Measurements from ENCODE around the gene MARCHF2. TPM values are rescaled to one million over a fixed set of nuclear protein-coding genes. Genes with fewer than 3 reads are reported as not detected.

The MARCHF2 gene
- total RNA-seq, 2 experiments from 2014 or later = 9.1 to 10.1 TPM

- H3K27me3 Mint-ChIP-seq = no peaks in the 10 kb centered on the region
- ChIA-PET POLR2A (interaction anchor here (0.7 to 1.3 kb wide), 6 partner anchors 8 to 69 kb away, joined by 3 to 9 read pairs (median 4); partner anchors contain the start of genes MARCHF2 and ZNF414), CTCF (interaction anchor here (1.0 to 2.5 kb wide), 5 partner anchors 12 to 135 kb away, joined by 4 to 11 read pairs (median 4); no protein-coding TSS in a partner anchor)
- peaks cover 30% of the 10 kb centered on the region for H3K36me3 Mint-ChIP-seq (ENCODE audit: low read depth)
- DNase-seq = peak; percentile 100
- peaks cover 39% of the 10 kb centered on the region for H3K4me1 Mint-ChIP-seq
- intact Hi-C loops (cut with DNase I, micrococcal nuclease) = loop anchor here (1.0 to 5.0 kb wide), 9 partner anchors 32 to 124 kb away; partner anchors contain the start of genes MARCHF2 (in 2 of the 2), RAB11B (in 2 of the 2), NDUFA7 (in 1 of the 2) and RPS28 (in 1 of the 2)
- H3K27ac Mint-ChIP-seq = peak within 1 kb of the TSS; percentile 97
- peak; percentile 93 for ATAC-seq
- no peaks in the 10 kb centered on the region for H3K9me3 Mint-ChIP-seq (ENCODE audit: low read depth)
- H3K4me3 Mint-ChIP-seq = peak within 1 kb of the TSS; percentile 94
Observed at GRCh38 chr19:8444677-8445487, 31.8 kb downstream of the MARCHF2 start, which contains the start of gene HNRNPM. TSS of gene HNRNPM (plus strand) at chr19:8444975. CDS start at chr19:8444999, 24 bp downstream.

- H3K4me3 Mint-ChIP-seq = peak overlapping the region; percentile 94
- CTCF ChIA-PET = interaction anchor here (1.5 to 2.5 kb wide), 4 partner anchors 11 to 134 kb away, joined by 6 to 12 read pairs (median 8); partner anchors contain the start of genes MARCHF2 and ZNF414
- peak overlapping the region; percentile 92 for H3K27ac Mint-ChIP-seq
- H3K36me3 Mint-ChIP-seq (ENCODE audit: low read depth) = peaks cover 34% of the 10 kb centered on the region
- intact Hi-C loops (cut with DNase I, micrococcal nuclease) = loop anchor here (2.0 to 5.0 kb wide), 4 partner anchors 33 to 67 kb away; partner anchors contain the start of gene MARCHF2 (in 1 of the 2)
- POLR2A ChIA-PET = interaction anchor here (0.6 kb wide), 1 partner anchor 66 kb away, joined by 3 read pairs; no protein-coding TSS in a partner anchor
- peak; percentile 59 for DNase-seq
- no peaks in the 10 kb centered on the region for H3K27me3 Mint-ChIP-seq
- no peaks in the 10 kb centered on the region for H3K9me3 Mint-ChIP-seq (ENCODE audit: low read depth)
- ATAC-seq = peak; percentile 1
- peaks cover 42% of the 10 kb centered on the region for H3K4me1 Mint-ChIP-seq
Observed at GRCh38 chr19:8445488-8446001, 32.4 kb downstream of the MARCHF2 start.

GRCh38 chr19:8446061-8446709 is 33.1 kb downstream of the MARCHF2 start:
- peak overlapping the region; percentile 94 for H3K4me3 Mint-ChIP-seq
- no peaks in the 10 kb centered on the region for H3K9me3 Mint-ChIP-seq (ENCODE audit: low read depth)
- intact Hi-C loops (cut with DNase I, micrococcal nuclease) = loop anchor here in 1 of 2 experiments (5.0 kb wide), 2 partner anchors 34 to 36 kb away; partner anchors contain the start of gene MARCHF2
- no peak for ATAC-seq
- ChIA-PET CTCF (interaction anchor here (0.7 to 2.5 kb wide), 6 partner anchors 10 to 133 kb away, joined by 3 to 12 read pairs (median 6); partner anchors contain the start of genes MARCHF2 and ZNF414), POLR2A (interaction anchor here (0.6 kb wide), 1 partner anchor 66 kb away, joined by 3 read pairs; no protein-coding TSS in a partner anchor)
- no peak for DNase-seq
- H3K27me3 Mint-ChIP-seq = no peaks in the 10 kb centered on the region
- H3K27ac Mint-ChIP-seq = peak overlapping the region; percentile 92
- H3K36me3 Mint-ChIP-seq (ENCODE audit: low read depth) = peaks cover 36% of the 10 kb centered on the region
- H3K4me1 Mint-ChIP-seq = peaks cover 48% of the 10 kb centered on the region

GRCh38 chr19:8449830-8450229 is 36.7 kb downstream of the MARCHF2 start:
- Mint-ChIP-seq H3K27ac (peak overlapping the region; percentile 6), H3K27me3 (no peaks in the 10 kb centered on the region), H3K36me3 (ENCODE audit: low read depth) (peaks cover 48% of the 10 kb centered on the region), H3K4me1 (peaks cover 79% of the 10 kb centered on the region), H3K4me3 (no peak overlapping the region), H3K9me3 (ENCODE audit: low read depth) (no peaks in the 10 kb centered on the region)
- intact Hi-C loops (cut with DNase I, micrococcal nuclease) = loop anchor here in 1 of 2 experiments (5.0 kb wide), 2 partner anchors 32 to 38 kb away; partner anchors contain the start of gene MARCHF2
- POLR2A ChIA-PET = interaction anchor here (0.7 to 1.4 kb wide), 5 partner anchors 8 to 702 kb away, joined by 3 to 4 read pairs (median 4); partner anchors contain the start of gene ZNF414
- DNase-seq = no peak
- CTCF ChIA-PET = interaction anchor here (1.4 to 2.4 kb wide), 3 partner anchors 30 to 128 kb away, joined by 3 to 10 read pairs (median 5); partner anchors contain the start of gene MYO1F
- ATAC-seq = no peak

GRCh38 chr19:8451377-8451776 is 38.3 kb downstream of the MARCHF2 start:
- ATAC-seq (no peak), DNase-seq (no peak)
- POLR2A ChIA-PET = interaction anchor here (0.6 kb wide), 1 partner anchor 54 kb away, joined by 3 read pairs; no protein-coding TSS in a partner anchor
- peaks cover 51% of the 10 kb centered on the region for H3K36me3 Mint-ChIP-seq (ENCODE audit: low read depth)
- peak overlapping the region; percentile 43 for H3K27ac Mint-ChIP-seq
- CTCF ChIA-PET = interaction anchor here (1.2 to 2.4 kb wide), 2 partner anchors 97 to 127 kb away, joined by 3 to 10 read pairs; partner anchors contain the start of gene MYO1F
- intact Hi-C loops (cut with DNase I, micrococcal nuclease) = no loop called here
- H3K4me1 Mint-ChIP-seq = peaks cover 87% of the 10 kb centered on the region
- H3K27me3 Mint-ChIP-seq = no peaks in the 10 kb centered on the region
- H3K9me3 Mint-ChIP-seq (ENCODE audit: low read depth) = no peaks in the 10 kb centered on the region
- no peak overlapping the region for H3K4me3 Mint-ChIP-seq

GRCh38 chr19:8451885-8452284 is 38.8 kb downstream of the MARCHF2 start:
- H3K4me3 Mint-ChIP-seq = no peak overlapping the region
- no peaks in the 10 kb centered on the region for H3K9me3 Mint-ChIP-seq (ENCODE audit: low read depth)
- no peaks in the 10 kb centered on the region for H3K27me3 Mint-ChIP-seq
- DNase-seq = no peak
- ChIA-PET POLR2A (interaction anchor here (0.6 kb wide), 1 partner anchor 54 kb away, joined by 3 read pairs; no protein-coding TSS in a partner anchor), CTCF (interaction anchor here (0.6 to 2.4 kb wide), 4 partner anchors 97 to 794 kb away, joined by 3 to 10 read pairs (median 3); partner anchors contain the start of gene MYO1F)
- H3K27ac Mint-ChIP-seq = peak overlapping the region; percentile 43
- intact Hi-C loops (cut with DNase I, micrococcal nuclease) = no loop called here
- H3K4me1 Mint-ChIP-seq = peaks cover 87% of the 10 kb centered on the region
- peak; percentile 59 for ATAC-seq
- peaks cover 52% of the 10 kb centered on the region for H3K36me3 Mint-ChIP-seq (ENCODE audit: low read depth)

GRCh38 chr19:8452446-8453123 is 39.5 kb downstream of the MARCHF2 start:
- Mint-ChIP-seq H3K9me3 (ENCODE audit: low read depth) (no peaks in the 10 kb centered on the region), H3K27me3 (no peaks in the 10 kb centered on the region), H3K36me3 (ENCODE audit: low read depth) (peaks cover 50% of the 10 kb centered on the region), H3K4me1 (peaks cover 87% of the 10 kb centered on the region), H3K27ac (no peak overlapping the region), H3K4me3 (no peak overlapping the region)
- ATAC-seq (no peak), DNase-seq (no peak)
- intact Hi-C loops (cut with DNase I, micrococcal nuclease) = no loop called here
- POLR2A ChIA-PET = interaction anchor here (0.8 kb wide), 1 partner anchor 8 kb away, joined by 5 read pairs; the partner anchor contains the start of gene HNRNPM
- CTCF ChIA-PET = interaction anchor here (0.6 to 0.9 kb wide), 3 partner anchors 42 to 795 kb away, joined by 3 read pairs; no protein-coding TSS in a partner anchor

GRCh38 chr19:8453616-8454015 is 40.5 kb downstream of the MARCHF2 start:
- POLR2A ChIA-PET = interaction anchor here (0.8 kb wide), 1 partner anchor 9 kb away, joined by 5 read pairs; the partner anchor contains the start of gene HNRNPM
- peaks cover 50% of the 10 kb centered on the region for H3K36me3 Mint-ChIP-seq (ENCODE audit: low read depth)
- ATAC-seq = no peak

GRCh38 chr19:8454218-8454617 is 41.1 kb downstream of the MARCHF2 start:
- Mint-ChIP-seq H3K4me1 (peaks cover 92% of the 10 kb centered on the region), H3K36me3 (ENCODE audit: low read depth) (peaks cover 50% of the 10 kb centered on the region), H3K27me3 (no peaks in the 10 kb centered on the region), H3K4me3 (no peak overlapping the region), H3K9me3 (ENCODE audit: low read depth) (no peaks in the 10 kb centered on the region), H3K27ac (peak overlapping the region; percentile 7)
- ATAC-seq (no peak), DNase-seq (no peak)
- CTCF ChIA-PET = no interaction called here
- POLR2A ChIA-PET = no interaction called here
- intact Hi-C loops (cut with DNase I, micrococcal nuclease) = no loop called here

More at GRCh38 chr19:8453616-8454015, 40.5 kb downstream of the MARCHF2 start:
- Mint-ChIP-seq H3K4me3 (no peak overlapping the region), H3K4me1 (peaks cover 91% of the 10 kb centered on the region), H3K27ac (no peak overlapping the region), H3K27me3 (no peaks in the 10 kb centered on the region), H3K9me3 (ENCODE audit: low read depth) (no peaks in the 10 kb centered on the region)
- DNase-seq = no peak
- CTCF ChIA-PET = interaction anchor here (0.6 kb wide), 2 partner anchors 41 to 52 kb away, joined by 3 read pairs; no protein-coding TSS in a partner anchor
- intact Hi-C loops (cut with DNase I, micrococcal nuclease) = no loop called here

- Mint-ChIP-seq H3K9me3 (ENCODE audit: low read depth) (no peaks in the 10 kb centered on the region), H3K27me3 (no peaks in the 10 kb centered on the region), H3K36me3 (ENCODE audit: low read depth) (peaks cover 53% of the 10 kb centered on the region), H3K4me3 (no peak overlapping the region), H3K27ac (peak overlapping the region; percentile 49), H3K4me1 (peaks cover 94% of the 10 kb centered on the region)
- DNase-seq (no peak), ATAC-seq (no peak)
- POLR2A ChIA-PET = no interaction called here
- intact Hi-C loops (cut with DNase I, micrococcal nuclease) = no loop called here
- CTCF ChIA-PET = no interaction called here
Observed at GRCh38 chr19:8455018-8455417, 41.9 kb downstream of the MARCHF2 start.

All from activated CD4-positive, alpha-beta T cell treated with anti-CD3 and anti-CD28 coated beads for 36 hours (primary cell).